PFSK-1 (cell line): ENCODE measurements around the gene HSD17B4.

Experiments used
- POLR2AphosphoS5 ChIP-seq: IDR thresholded peaks from 2 replicates; pipeline ENCODE4 v1.6.1; 2012; ENCODE audit warnings: low read depth, mild to moderate bottlenecking, control low read depth, low read length, moderate library complexity
- SIN3A ChIP-seq: IDR thresholded peaks from 2 replicates; pipeline ENCODE4 v1.6.1; 2012; ENCODE audit warnings: mild to moderate bottlenecking, low read length, moderate library complexity, borderline replicate concordance; ENCODE audit not compliant: insufficient read depth
- TAF1 ChIP-seq: IDR thresholded peaks from 2 replicates; pipeline ENCODE4 v1.6.1; 2012; ENCODE audit warnings: low read length, control low read depth, borderline replicate concordance; ENCODE audit not compliant: insufficient read depth
- TF ChIP-seq, protein P1 (sequence below), 2 experiments: IDR thresholded peaks; 2 replicates each; pipeline versions ENCODE4 v1.6.1 to v1.8.0; 2011 to 2012; ENCODE audit warnings: low read depth in 2 of 2, low read length in 2 of 2, control low read depth in 1 of 2, inconsistent platforms in 1 of 2, mild to moderate bottlenecking in 1 of 2, moderate library complexity in 1 of 2; ENCODE audit not compliant: insufficient read depth in 1 of 2

DNA sequence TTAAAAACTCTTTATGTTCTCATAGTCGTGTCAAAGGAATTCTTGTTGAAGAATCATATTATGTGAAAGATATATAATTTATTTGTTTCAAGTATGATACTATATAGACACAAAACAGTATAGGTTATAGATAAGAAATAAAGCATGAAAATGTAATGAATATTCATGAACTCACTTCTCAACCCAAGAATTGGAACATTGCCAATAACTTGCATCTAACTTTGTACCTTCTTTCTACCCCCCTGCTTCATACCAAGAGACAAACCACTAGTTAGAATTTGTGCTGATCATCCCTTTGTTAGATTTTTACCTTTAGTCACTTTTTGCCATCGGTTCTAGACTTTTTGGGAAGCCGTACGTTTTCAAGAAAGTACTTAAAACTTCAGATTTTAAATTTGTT, 32.6 kb downstream of the HSD17B4 start:
- TF ChIP-seq, protein P1, sequence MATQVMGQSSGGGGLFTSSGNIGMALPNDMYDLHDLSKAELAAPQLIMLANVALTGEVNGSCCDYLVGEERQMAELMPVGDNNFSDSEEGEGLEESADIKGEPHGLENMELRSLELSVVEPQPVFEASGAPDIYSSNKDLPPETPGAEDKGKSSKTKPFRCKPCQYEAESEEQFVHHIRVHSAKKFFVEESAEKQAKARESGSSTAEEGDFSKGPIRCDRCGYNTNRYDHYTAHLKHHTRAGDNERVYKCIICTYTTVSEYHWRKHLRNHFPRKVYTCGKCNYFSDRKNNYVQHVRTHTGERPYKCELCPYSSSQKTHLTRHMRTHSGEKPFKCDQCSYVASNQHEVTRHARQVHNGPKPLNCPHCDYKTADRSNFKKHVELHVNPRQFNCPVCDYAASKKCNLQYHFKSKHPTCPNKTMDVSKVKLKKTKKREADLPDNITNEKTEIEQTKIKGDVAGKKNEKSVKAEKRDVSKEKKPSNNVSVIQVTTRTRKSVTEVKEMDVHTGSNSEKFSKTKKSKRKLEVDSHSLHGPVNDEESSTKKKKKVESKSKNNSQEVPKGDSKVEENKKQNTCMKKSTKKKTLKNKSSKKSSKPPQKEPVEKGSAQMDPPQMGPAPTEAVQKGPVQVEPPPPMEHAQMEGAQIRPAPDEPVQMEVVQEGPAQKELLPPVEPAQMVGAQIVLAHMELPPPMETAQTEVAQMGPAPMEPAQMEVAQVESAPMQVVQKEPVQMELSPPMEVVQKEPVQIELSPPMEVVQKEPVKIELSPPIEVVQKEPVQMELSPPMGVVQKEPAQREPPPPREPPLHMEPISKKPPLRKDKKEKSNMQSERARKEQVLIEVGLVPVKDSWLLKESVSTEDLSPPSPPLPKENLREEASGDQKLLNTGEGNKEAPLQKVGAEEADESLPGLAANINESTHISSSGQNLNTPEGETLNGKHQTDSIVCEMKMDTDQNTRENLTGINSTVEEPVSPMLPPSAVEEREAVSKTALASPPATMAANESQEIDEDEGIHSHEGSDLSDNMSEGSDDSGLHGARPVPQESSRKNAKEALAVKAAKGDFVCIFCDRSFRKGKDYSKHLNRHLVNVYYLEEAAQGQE (IDR thresholded peaks at IDR 0.05; ENCODE audit: insufficient read depth in 1 of 2, low read depth in 2 of 2, low read length in 2 of 2), result no peak
- TF ChIP-seq TAF1 (no peak), POLR2AphosphoS5 (no peak), SIN3A (no peak)
